Measurements from ENCODE around the gene UGT2B17. TPM values are rescaled to one million over a fixed set of nuclear protein-coding genes. Genes with fewer than 3 reads are reported as not detected.
"Not testable (repeated sequence)": the region's sequence is repeated elsewhere in the genome, so short reads cannot be mapped to it uniquely, and the experiment has no call there.

Gene UGT2B17
- total RNA-seq, 1 experiment from 2014 or later = not detected

DNA sequence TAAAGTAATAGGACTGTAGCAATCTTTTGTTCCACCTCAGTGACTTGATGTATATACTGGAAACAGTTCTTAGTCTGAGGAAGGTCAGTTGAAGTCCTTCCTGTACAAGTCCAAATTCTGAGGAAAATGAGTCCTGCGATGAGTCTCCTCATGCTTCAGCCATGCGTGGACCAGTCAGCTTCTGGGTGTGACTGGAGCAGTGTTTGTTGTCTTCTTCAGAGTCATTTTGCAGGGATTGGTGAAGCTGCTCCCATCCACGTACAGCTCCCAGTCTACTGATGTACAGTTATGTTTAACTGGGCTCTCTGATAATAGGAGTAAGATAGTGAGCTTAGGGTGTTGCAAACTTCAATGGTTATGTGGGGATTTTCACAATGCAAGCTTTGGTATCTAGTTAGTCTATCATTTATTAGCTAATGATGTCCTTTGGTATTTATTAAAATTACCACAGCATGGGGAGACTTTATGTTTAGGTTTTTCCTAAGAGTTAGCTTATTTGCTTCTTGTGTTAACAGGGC, 3.4 kb downstream of the UGT2B17 start:
- in situ Hi-C loops (cut with HindIII; ENCODE audit: low sequenced_read_pairs) = no loop called here
- no peak for DNase-seq (ENCODE audit: low spot score)

DNA sequence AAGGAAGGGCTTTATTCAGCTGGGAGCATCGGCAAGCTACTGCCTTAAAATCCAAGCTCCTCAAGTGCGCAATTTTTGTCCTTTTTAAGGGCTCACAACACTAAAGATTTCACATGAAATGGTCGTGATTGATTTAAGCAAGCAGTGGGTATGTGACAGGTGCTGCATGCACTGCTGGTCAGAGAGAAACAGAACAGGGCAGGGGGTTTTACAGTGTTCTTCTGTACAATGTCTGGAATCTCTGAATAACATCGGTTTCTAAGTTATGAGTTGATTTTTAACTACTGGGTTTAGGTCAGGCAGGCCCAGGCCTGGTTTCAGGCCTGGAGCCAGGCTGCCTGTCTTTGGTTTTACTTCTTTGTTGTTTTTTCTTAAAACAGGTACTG, 6.0 kb downstream of the UGT2B17 start:
- in situ Hi-C loops (cut with HindIII; ENCODE audit: low sequenced_read_pairs) = no loop called here
- DNase-seq (ENCODE audit: low spot score) = no peak

DNA sequence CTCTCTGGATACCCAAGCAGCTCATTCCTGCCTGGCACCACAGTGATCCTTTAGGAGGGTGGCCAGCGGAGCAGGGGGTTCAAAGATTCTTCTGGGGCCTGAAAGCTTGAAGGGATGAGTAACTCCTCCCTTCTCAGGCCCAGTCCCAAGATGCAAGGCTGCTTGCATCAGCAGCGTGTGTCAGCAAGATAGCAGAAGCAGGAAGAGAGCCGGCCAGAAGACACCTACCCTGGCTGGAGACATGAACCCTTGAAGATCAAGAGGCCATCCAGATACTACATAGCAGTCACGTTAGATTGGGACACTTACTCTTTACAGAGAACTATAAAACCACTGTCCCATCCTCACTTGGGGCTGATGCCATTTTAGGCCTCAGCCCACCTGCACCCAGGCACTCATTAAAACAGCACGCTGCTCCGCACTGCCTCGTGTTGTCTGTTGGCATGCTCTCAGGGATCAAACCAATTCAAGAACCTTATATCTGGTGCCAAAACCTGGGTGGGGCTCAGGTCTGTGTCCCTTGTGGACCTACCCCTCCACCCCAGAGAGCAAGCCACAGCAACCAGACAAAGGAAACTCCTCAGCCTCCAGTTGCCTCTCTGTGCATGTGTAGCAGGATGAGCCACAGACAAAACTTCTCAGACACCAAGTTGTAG, 6.5 kb downstream of the UGT2B17 start:
- DNase-seq (ENCODE audit: low spot score) = no peak
- in situ Hi-C loops (cut with HindIII; ENCODE audit: low sequenced_read_pairs) = no loop called here

GRCh38 chr4:68569036-68569435, 7.1 kb downstream of the UGT2B17 start:
- DNase-seq (ENCODE audit: low spot score); in situ Hi-C loops (cut with HindIII; ENCODE audit: low sequenced_read_pairs): not testable (repeated sequence)

DNA sequence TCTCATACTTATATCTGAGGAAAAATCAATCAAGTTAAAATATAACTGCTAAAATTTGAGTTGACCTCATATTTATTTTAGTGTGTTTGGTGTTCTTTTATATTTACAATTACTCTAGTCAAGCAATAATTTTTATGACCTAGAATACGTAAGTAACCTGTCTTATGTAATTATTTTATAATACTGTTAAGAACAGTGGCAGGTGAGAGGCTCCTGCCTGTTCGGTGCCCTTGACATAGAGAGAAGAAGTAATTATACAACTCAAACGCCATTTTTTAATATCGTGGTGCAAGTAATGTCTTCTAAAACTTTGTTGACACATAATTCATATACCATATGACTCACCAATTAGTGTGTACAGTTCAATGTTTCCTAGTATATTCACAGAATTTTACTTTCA, 7.6 kb downstream of the UGT2B17 start:
- DNase-seq (ENCODE audit: low spot score); in situ Hi-C loops (cut with HindIII; ENCODE audit: low sequenced_read_pairs): not testable (repeated sequence)

DNA sequence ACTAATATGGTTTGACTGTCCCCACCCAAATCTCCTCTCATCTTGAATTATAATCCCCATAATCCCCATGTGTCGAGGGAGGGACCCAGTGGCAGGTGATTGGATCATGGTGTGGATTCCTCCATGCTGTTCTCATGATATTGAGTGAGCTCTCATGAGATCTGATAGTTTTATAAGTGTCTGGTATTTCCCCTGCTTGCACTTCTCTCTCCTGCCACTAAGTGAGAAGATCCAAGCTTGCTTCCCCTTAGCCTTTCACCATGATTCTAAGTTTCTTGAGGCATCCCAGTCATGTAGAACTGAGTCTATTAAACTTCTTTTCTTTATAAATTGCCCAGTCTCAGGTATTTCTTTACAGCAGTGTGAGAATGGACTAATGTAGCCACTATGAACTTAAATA, 9.8 kb downstream of the UGT2B17 start:
- DNase-seq (ENCODE audit: low spot score); in situ Hi-C loops (cut with HindIII; ENCODE audit: low sequenced_read_pairs): not testable (repeated sequence)

- in situ Hi-C loops (cut with HindIII; ENCODE audit: low sequenced_read_pairs); DNase-seq (ENCODE audit: low spot score): not testable (repeated sequence)
Observed at GRCh38 chr4:68565082-68565481, 11.0 kb downstream of the UGT2B17 start.

GRCh38 chr4:68560364-68561070, 15.6 kb downstream of the UGT2B17 start:
- in situ Hi-C loops (cut with HindIII; ENCODE audit: low sequenced_read_pairs); DNase-seq (ENCODE audit: low spot score): not testable (repeated sequence)

GRCh38 chr4:68553830-68554229, 22.3 kb downstream of the UGT2B17 start:
- DNase-seq (ENCODE audit: low spot score); in situ Hi-C loops (cut with HindIII; ENCODE audit: low sequenced_read_pairs): not testable (repeated sequence)

DNA sequence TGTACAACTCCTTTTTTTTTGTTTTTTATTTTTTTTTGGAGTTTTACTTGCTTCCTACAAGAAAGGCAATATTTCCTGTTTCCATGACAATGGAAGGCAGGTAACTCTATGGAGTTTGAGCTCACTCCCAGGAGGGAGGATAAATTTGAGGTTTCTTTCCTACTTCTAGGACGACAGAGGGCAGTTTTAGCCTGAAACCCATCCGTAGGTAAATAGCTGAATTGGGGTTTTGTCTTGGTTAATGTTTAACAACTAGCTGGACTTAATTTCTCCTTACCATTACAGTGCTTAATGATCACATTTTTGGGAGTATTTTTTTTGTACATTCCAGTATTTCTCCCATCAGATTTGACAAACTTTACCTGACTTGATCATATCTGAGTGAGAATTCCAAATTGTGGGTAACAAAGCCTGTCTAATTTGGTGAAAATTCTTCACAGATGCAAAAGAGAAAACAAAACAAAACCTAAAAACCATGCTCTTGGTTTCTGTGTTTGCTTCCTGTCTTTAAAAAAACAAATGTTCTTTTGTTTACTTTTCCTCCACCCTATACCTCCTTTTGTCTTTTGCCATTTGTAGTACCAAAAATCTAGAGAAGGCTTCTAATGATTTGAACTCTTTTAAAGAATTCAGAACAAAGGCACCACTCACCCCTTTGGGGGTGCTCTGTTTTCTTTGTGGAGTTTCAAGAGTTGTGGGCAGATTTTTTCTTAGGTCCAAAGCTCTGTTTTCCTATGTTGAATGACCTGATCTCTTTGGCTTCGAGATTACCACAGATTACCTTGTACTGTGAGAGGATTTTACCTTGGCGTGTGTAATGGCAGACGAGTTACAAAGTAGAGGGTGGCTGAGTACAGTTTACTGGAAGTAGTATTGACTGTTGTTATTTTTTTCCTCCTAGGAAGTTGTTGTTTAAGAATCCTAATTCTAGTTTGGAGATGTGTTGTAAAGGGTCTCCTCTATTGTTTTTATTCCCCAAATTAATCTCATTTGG, 23.0 kb downstream of the UGT2B17 start:
- DNase-seq (ENCODE audit: low spot score); in situ Hi-C loops (cut with HindIII; ENCODE audit: low sequenced_read_pairs): not testable (repeated sequence)

DNA sequence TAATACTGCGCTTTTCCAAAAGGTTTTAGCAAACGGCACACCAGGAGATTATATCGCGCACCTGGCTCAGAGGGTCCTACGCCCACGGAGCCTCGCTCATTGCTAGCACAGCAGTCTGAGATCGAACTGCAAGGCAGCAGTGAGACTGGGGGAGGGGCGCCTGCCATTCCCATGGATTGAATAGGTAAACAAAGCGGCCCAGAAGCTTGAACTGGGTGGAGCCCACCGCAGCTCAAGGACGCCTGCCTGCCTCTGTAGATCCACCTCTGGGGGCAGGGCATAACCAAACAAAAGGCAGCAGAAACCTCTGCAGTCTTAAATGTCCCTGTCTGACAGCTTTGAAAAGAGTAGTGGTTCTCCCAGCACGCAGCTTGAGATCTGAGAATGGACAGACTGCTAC, 33.4 kb downstream of the UGT2B17 start:
- in situ Hi-C loops (cut with HindIII; ENCODE audit: low sequenced_read_pairs); DNase-seq (ENCODE audit: low spot score): not testable (repeated sequence)

GRCh38 chr4:68536375-68536774, 39.7 kb downstream of the UGT2B17 start:
- DNase-seq (ENCODE audit: low spot score) = no peak
- in situ Hi-C loops (cut with HindIII; ENCODE audit: low sequenced_read_pairs) = no loop called here

- no peak for DNase-seq (ENCODE audit: low spot score)
- in situ Hi-C loops (cut with HindIII; ENCODE audit: low sequenced_read_pairs) = no loop called here
Observed at GRCh38 chr4:68535974-68536373, 40.1 kb downstream of the UGT2B17 start.

GRCh38 chr4:68522232-68522631, 53.9 kb downstream of the UGT2B17 start:
- DNase-seq (ENCODE audit: low spot score); in situ Hi-C loops (cut with HindIII; ENCODE audit: low sequenced_read_pairs): not testable (repeated sequence)

DNA sequence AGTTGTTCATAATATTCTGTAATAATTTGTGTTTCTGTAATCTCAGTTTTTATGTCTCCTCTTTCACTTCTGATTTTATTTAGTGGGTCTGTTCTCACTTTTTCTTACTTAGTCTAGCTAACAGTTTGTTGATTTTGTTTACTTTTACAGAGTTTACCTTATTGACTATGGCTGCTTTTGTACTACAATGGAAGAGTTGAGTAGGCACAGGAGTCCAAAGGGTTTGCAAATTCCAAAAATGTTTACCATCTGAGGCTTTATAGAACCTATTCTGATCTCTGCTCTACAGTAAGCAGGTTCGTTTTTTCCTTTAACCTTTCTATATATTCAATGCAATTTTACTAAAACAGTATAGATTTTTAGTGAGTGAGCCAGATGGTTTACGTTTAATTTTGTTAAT, 55.1 kb downstream of the UGT2B17 start:
- DNase-seq (ENCODE audit: low spot score) = no peak
- in situ Hi-C loops (cut with HindIII; ENCODE audit: low sequenced_read_pairs) = no loop called here

DNA sequence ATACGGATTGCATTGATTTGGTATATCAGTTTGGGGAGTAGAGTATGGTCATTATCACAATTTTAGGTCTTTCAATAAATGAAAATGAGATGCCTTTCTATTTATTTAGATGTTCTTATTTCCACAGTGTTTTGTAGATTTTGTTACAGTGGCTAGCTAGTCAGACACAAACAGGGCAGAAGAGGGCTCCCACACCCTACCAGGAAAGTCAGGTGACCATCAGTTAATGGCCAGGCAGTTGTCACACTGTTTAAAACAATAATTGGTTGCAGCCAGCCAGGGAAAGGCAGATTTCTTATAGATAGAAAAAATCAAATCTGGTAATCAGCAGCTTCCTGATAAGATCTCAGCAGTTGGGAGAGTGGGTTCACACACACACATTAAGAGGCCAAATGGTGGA, 57.2 kb downstream of the UGT2B17 start:
- no peak for DNase-seq (ENCODE audit: low spot score)
- in situ Hi-C loops (cut with HindIII; ENCODE audit: low sequenced_read_pairs) = no loop called here

DNA sequence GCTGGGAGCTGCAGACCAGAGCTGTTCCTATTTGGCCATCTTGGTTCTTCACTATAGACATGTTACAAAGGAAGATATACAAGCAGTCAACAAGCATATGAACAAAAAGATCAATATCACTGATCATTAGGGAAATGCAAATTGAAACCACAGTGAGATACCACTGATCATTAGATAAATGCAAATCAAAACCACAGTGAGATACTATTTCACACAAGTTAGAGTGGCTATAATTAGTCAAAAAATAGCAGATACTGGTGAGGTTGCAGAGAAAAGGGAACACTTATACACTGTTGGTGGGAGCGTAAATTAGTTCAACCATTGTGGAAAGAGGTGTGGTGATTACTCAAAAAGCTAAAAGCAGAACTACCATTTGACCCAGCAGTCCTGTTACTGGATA, 70.7 kb downstream of the UGT2B17 start:
- DNase-seq (ENCODE audit: low spot score); in situ Hi-C loops (cut with HindIII; ENCODE audit: low sequenced_read_pairs): not testable (repeated sequence)

- in situ Hi-C loops (cut with HindIII; ENCODE audit: low sequenced_read_pairs); DNase-seq (ENCODE audit: low spot score): not testable (repeated sequence)
Observed at GRCh38 chr4:68504836-68505235, 71.3 kb downstream of the UGT2B17 start.

- in situ Hi-C loops (cut with HindIII; ENCODE audit: low sequenced_read_pairs) = not testable (repeated sequence)
Observed at GRCh38 chr4:68503462-68503861, 72.7 kb downstream of the UGT2B17 start.

More at GRCh38 chr4:68503462-68503861, 72.7 kb downstream of the UGT2B17 start:
- not testable (repeated sequence) for DNase-seq (ENCODE audit: low spot score)

Data from G401 (cell line).